CMK (cell line): ENCODE data around the gene SLCO3A1.

Experiments
- DNase-seq: peaks from one replicate; pipeline ENCODE4 v3.0.0-alpha.2; 2010; ENCODE audit warnings: low read depth

Gene SLCO3A1

GRCh38 chr15:91882858-91883586, 29.5 kb downstream of the SLCO3A1 start:
- DNase-seq, result no peak

- no peak for DNase-seq
Measured at GRCh38 chr15:91884606-91885005, 31.1 kb downstream of the SLCO3A1 start.

GRCh38 chr15:91885054-91885453, 31.5 kb downstream of the SLCO3A1 start:
- DNase-seq, result no peak

- no peak for DNase-seq
Measured at GRCh38 chr15:91885714-91886270, 32.3 kb downstream of the SLCO3A1 start.

GRCh38 chr15:91886878-91887277, 33.4 kb downstream of the SLCO3A1 start:
- DNase-seq, result no peak

GRCh38 chr15:91887321-91887720, 33.8 kb downstream of the SLCO3A1 start:
- DNase-seq, result no peak

GRCh38 chr15:91887921-91888373, 34.4 kb downstream of the SLCO3A1 start:
- DNase-seq, result no peak

GRCh38 chr15:91889111-91889815, 35.8 kb downstream of the SLCO3A1 start:
- DNase-seq, result no peak

- no peak for DNase-seq
Measured at GRCh38 chr15:91890614-91891013, 37.1 kb downstream of the SLCO3A1 start.

- DNase-seq, result no peak
Measured at GRCh38 chr15:91891101-91891500, 37.6 kb downstream of the SLCO3A1 start.

GRCh38 chr15:91891788-91892345, 38.4 kb downstream of the SLCO3A1 start:
- no peak for DNase-seq

GRCh38 chr15:91892436-91892835, 38.9 kb downstream of the SLCO3A1 start:
- DNase-seq, result no peak

GRCh38 chr15:91894606-91895005, 41.1 kb downstream of the SLCO3A1 start:
- no peak for DNase-seq

- no peak for DNase-seq
Measured at GRCh38 chr15:91895051-91895450, 41.5 kb downstream of the SLCO3A1 start.

- no peak for DNase-seq
Measured at GRCh38 chr15:91896341-91897055, 43.0 kb downstream of the SLCO3A1 start.

GRCh38 chr15:91897585-91898372, 44.3 kb downstream of the SLCO3A1 start:
- DNase-seq, result no peak

GRCh38 chr15:91898843-91899242, 45.3 kb downstream of the SLCO3A1 start:
- DNase-seq, result no peak

GRCh38 chr15:91904942-91905341, 51.4 kb downstream of the SLCO3A1 start:
- no peak for DNase-seq

GRCh38 chr15:91908391-91908790, 54.9 kb downstream of the SLCO3A1 start:
- no peak for DNase-seq

- DNase-seq, result no peak
Measured at GRCh38 chr15:91909111-91909510, 55.6 kb downstream of the SLCO3A1 start.

GRCh38 chr15:91909574-91909973, 56.1 kb downstream of the SLCO3A1 start:
- DNase-seq, result no peak
